Measurements from ENCODE around the gene MAD1L1. TPM values are rescaled to one million over a fixed set of nuclear protein-coding genes. Genes with fewer than 3 reads are reported as not detected.

MAD1L1 gene
- total RNA-seq, 2 donors from 2014 or later = 59.1 to 61.4 TPM

- Histone ChIP-seq H3K36me3 (ENCODE audit: control insufficient read depth, insufficient read depth, low read length) (peaks cover 8% of the 10 kb centered on the region), H3K9me3 (ENCODE audit: control insufficient read depth, low read length) (no peaks in the 10 kb centered on the region), H3K9ac (ENCODE audit: extremely low read depth, low read length, poor library complexity, severe bottlenecking) (no peak overlapping the region), H3K4me1 (ENCODE audit: control insufficient read depth, insufficient read depth, low read length) (no peaks in the 10 kb centered on the region), H3K4me3 (ENCODE audit: low read length) (no peak overlapping the region), H3K27me3 (ENCODE audit: control insufficient read depth, insufficient read depth, low read length, poor library complexity, severe bottlenecking) (no peaks in the 10 kb centered on the region), H3K27ac (ENCODE audit: low read depth, low read length) (no peak overlapping the region)
- TF ChIP-seq CTCF (conservative IDR thresholded peaks at IDR 0.05) = no peak
- H3K27ac Mint-ChIP-seq = no peak overlapping the region
- DNase-seq = no peak
- H3K4me3 Mint-ChIP-seq = no peak overlapping the region
- H3K27me3 Mint-ChIP-seq (ENCODE audit: insufficient read depth) = no peaks in the 10 kb centered on the region
- peaks cover 31% of the 10 kb centered on the region for H3K36me3 Mint-ChIP-seq (ENCODE audit: low read depth)
- WGBS, 2 experiments (ENCODE audit: insufficient coverage in 1 of 2, insufficient read length in 1 of 2) = 86 to 89% methylated on average over 7 to 10 of the region's 10 CpGs
- H3K4me1 Mint-ChIP-seq = no peaks in the 10 kb centered on the region
- H3K9me3 Mint-ChIP-seq = no peaks in the 10 kb centered on the region
Observed at GRCh38 chr7:2251381-2251780, 18.6 kb upstream of the MAD1L1 start.

- Histone ChIP-seq H3K4me1 (ENCODE audit: control insufficient read depth, insufficient read depth, low read length) (no peaks in the 10 kb centered on the region), H3K36me3 (ENCODE audit: control insufficient read depth, insufficient read depth, low read length) (peaks cover 8% of the 10 kb centered on the region), H3K9me3 (ENCODE audit: control insufficient read depth, low read length) (no peaks in the 10 kb centered on the region), H3K27ac (ENCODE audit: low read depth, low read length) (no peak overlapping the region), H3K4me3 (ENCODE audit: low read length) (no peak overlapping the region), H3K27me3 (ENCODE audit: control insufficient read depth, insufficient read depth, low read length, poor library complexity, severe bottlenecking) (no peaks in the 10 kb centered on the region), H3K9ac (ENCODE audit: extremely low read depth, low read length, poor library complexity, severe bottlenecking) (no peak overlapping the region)
- no peak overlapping the region for H3K4me3 Mint-ChIP-seq
- peak overlapping the region; percentile 44 for H3K27ac Mint-ChIP-seq
- no peaks in the 10 kb centered on the region for H3K27me3 Mint-ChIP-seq (ENCODE audit: insufficient read depth)
- TF ChIP-seq CTCF (conservative IDR thresholded peaks at IDR 0.05) = no peak
- no peak for DNase-seq
- 89 to 92% methylated on average over 16 to 27 of the region's 27 CpGs for WGBS, 2 experiments (ENCODE audit: insufficient coverage in 1 of 2, insufficient read length in 1 of 2)
- no peaks in the 10 kb centered on the region for H3K4me1 Mint-ChIP-seq
- H3K9me3 Mint-ChIP-seq = no peaks in the 10 kb centered on the region
- peaks cover 28% of the 10 kb centered on the region for H3K36me3 Mint-ChIP-seq (ENCODE audit: low read depth)
Observed at GRCh38 chr7:2249744-2250323, 17.1 kb upstream of the MAD1L1 start.

- no peaks in the 10 kb centered on the region for H3K27me3 ChIP-seq (ENCODE audit: control insufficient read depth, insufficient read depth, low read length, poor library complexity, severe bottlenecking)
- Mint-ChIP-seq H3K4me1 (no peaks in the 10 kb centered on the region), H3K27ac (peak overlapping the region; percentile 44), H3K4me3 (no peak overlapping the region), H3K9me3 (no peaks in the 10 kb centered on the region), H3K27me3 (ENCODE audit: insufficient read depth) (no peaks in the 10 kb centered on the region), H3K36me3 (ENCODE audit: low read depth) (peaks cover 24% of the 10 kb centered on the region)
- H3K4me1 ChIP-seq (ENCODE audit: control insufficient read depth, insufficient read depth, low read length) = no peaks in the 10 kb centered on the region
- no peak overlapping the region for H3K9ac ChIP-seq (ENCODE audit: extremely low read depth, low read length, poor library complexity, severe bottlenecking)
- WGBS, 2 experiments (ENCODE audit: insufficient coverage in 1 of 2, insufficient read length in 1 of 2) = 90 to 92% methylated on average over 13 to 24 of the region's 24 CpGs
- no peak overlapping the region for H3K4me3 ChIP-seq (ENCODE audit: low read length)
- no peaks in the 10 kb centered on the region for H3K9me3 ChIP-seq (ENCODE audit: control insufficient read depth, low read length)
- H3K27ac ChIP-seq (ENCODE audit: low read depth, low read length) = no peak overlapping the region
- no peak for DNase-seq
- TF ChIP-seq CTCF (conservative IDR thresholded peaks at IDR 0.05) = no peak
- H3K36me3 ChIP-seq (ENCODE audit: control insufficient read depth, insufficient read depth, low read length) = peaks cover 8% of the 10 kb centered on the region
Observed at GRCh38 chr7:2248984-2249694, 16.4 kb upstream of the MAD1L1 start.

Measured in endodermal cell (in vitro differentiated cells).